Common myeloid progenitor, CD34-positive (primary cell): ENCODE data around the gene CCDC18.
A peak's percentile ranks its signal among the peaks of the same experiment; 100 is the strongest.
"Not testable (repeated sequence)": the region's sequence is repeated elsewhere in the genome, so short reads cannot be mapped to it uniquely, and the experiment has no call there.

Experiments used
- CTCF ChIA-PET: fragments of 350-600 bp; sonication (Branson Sonifier 250); formaldehyde crosslinking; loops from one replicate; lab custom pipeline; 2021; ENCODE audit warnings: antibody characterized with exemption; lab: Charles Lee
- POLR2A ChIA-PET: fragments of 350-600 bp; sonication (Branson Sonifier 250); formaldehyde crosslinking; loops from one replicate; lab custom pipeline; 2021; ENCODE audit warnings: antibody characterized with exemption; lab: Charles Lee
- DNase-seq, 3 donors: peaks; one replicate each; pipeline versions ENCODE4 v3.0.0 to v3.0.0-alpha.2; 2013
- H3K27ac ChIP-seq, 2 experiments: 1 replicate in 1 of 2; 2 replicates in 1 of 2; pipeline ENCODE4 v1.7.0; 2013; ENCODE audit warnings: inconsistent platforms in 2 of 2, low read length in 2 of 2, mild to moderate bottlenecking in 2 of 2, low read depth in 1 of 2, moderate library complexity in 1 of 2; ENCODE audit not compliant: severe bottlenecking in 2 of 2, insufficient read depth in 1 of 2, poor library complexity in 1 of 2
- H3K27me3 ChIP-seq, 5 experiments: replicated peaks in 2 of 5; 1 replicate in 3 of 5; 2 replicates in 2 of 5; pipeline versions ENCODE4 v1.6.1 to v1.7.0; 2013; ENCODE audit warnings: low read length in 4 of 5, mild to moderate bottlenecking in 2 of 5, moderate library complexity in 2 of 5, inconsistent platforms in 1 of 5; ENCODE audit not compliant: insufficient read depth in 5 of 5, control insufficient read depth in 4 of 5
- H3K36me3 ChIP-seq, 4 experiments: 1 replicate in 2 of 4; 2 replicates in 2 of 4; pipeline versions ENCODE4 v1.6.1 to v1.7.0; 2013; ENCODE audit warnings: low read length in 3 of 4, control low read depth in 1 of 4, mild to moderate bottlenecking in 1 of 4; ENCODE audit not compliant: control insufficient read depth in 4 of 4, insufficient read depth in 4 of 4
- H3K4me1 ChIP-seq, 4 experiments: 1 replicate in 3 of 4; 2 replicates in 1 of 4; pipeline versions ENCODE4 v1.6.1 to v1.7.1; 2013; ENCODE audit warnings: low read length in 3 of 4, mild to moderate bottlenecking in 3 of 4, control low read depth in 1 of 4, inconsistent platforms in 1 of 4, moderate library complexity in 1 of 4; ENCODE audit not compliant: control insufficient read depth in 4 of 4, insufficient read depth in 4 of 4; ENCODE audit errors: control extremely low read depth in 1 of 4
- H3K4me3 ChIP-seq, 7 experiments: 1 replicate in 4 of 7; 2 replicates in 3 of 7; pipeline versions ENCODE4 v1.5.1 to v1.7.0; 2013; ENCODE audit warnings: mild to moderate bottlenecking in 7 of 7, low read length in 6 of 7, moderate library complexity in 6 of 7, inconsistent platforms in 2 of 7, low read depth in 2 of 7, control low read depth in 1 of 7; ENCODE audit not compliant: insufficient read depth in 4 of 7, control insufficient read depth in 1 of 7; ENCODE audit errors: extremely low read depth in 1 of 7
- H3K9me3 ChIP-seq, 5 experiments: 1 replicate in 4 of 5; 2 replicates in 1 of 5; pipeline versions ENCODE4 v1.6.1 to v1.7.1; 2013; ENCODE audit warnings: low read length in 4 of 5, mild to moderate bottlenecking in 2 of 5, inconsistent platforms in 1 of 5, low read depth in 1 of 5, moderate library complexity in 1 of 5; ENCODE audit not compliant: control insufficient read depth in 4 of 5, insufficient read depth in 2 of 5; ENCODE audit errors: control extremely low read depth in 1 of 5
- WGBS: methylation state at CpG from one replicate; pipeline ENCODE4 v1.1.5; 2013; ENCODE audit not compliant: insufficient coverage; 5-methylcytosine and 5-hydroxymethylcytosine counted together

The CCDC18 gene

GRCh38 chr1:93170141-93170678 is 10.3 kb upstream of the CCDC18 start:
- CTCF ChIA-PET, result interaction anchor here (1.3 to 1.7 kb wide), 4 partner anchors 10 to 29 kb away, joined by 3 to 5 read pairs (median 4); no protein-coding TSS in a partner anchor
- WGBS, result 98% methylated on average over 21 of the region's 36 CpGs
- POLR2A ChIA-PET, result interaction anchor here (1.1 kb wide), 1 partner anchor 91 kb away, joined by 4 read pairs; the partner anchor contains the start of gene MTF2

GRCh38 chr1:93171549-93172034 is 8.9 kb upstream of the CCDC18 start:
- peak overlapping the region in 6 of 7 experiments; percentile 13 to 59 (median 54) for H3K4me3 ChIP-seq
- no peaks in the 10 kb centered on the region for H3K27me3 ChIP-seq
- WGBS, result 100% methylated on average over 1 of the region's 1 CpG
- H3K36me3 ChIP-seq, result peaks cover 2 to 15% (median 8%) of the 10 kb centered on the region in 4 experiments
- H3K4me1 ChIP-seq, result peaks cover 7 to 27% (median 14%) of the 10 kb centered on the region in 4 experiments
- ChIA-PET CTCF (interaction anchor here (1.0 to 1.7 kb wide), 2 partner anchors 14 to 31 kb away, joined by 3 to 5 read pairs; no protein-coding TSS in a partner anchor), POLR2A (interaction anchor here (0.6 kb wide), 1 partner anchor 209 kb away, joined by 3 read pairs; no protein-coding TSS in a partner anchor)
- no peak overlapping the region for H3K27ac ChIP-seq
- DNase-seq, result no peak
- H3K9me3 ChIP-seq, result peaks cover 0 to 11% (median 0%) of the 10 kb centered on the region in 5 experiments

More at GRCh38 chr1:93170141-93170678, 10.3 kb upstream of the CCDC18 start:
- DNase-seq, H3K27me3 ChIP-seq, H3K4me3 ChIP-seq, H3K27ac ChIP-seq: not testable (repeated sequence)
- peaks cover 7 to 27% (median 14%) of the 10 kb centered on the region in 4 experiments for H3K4me1 ChIP-seq
- H3K36me3 ChIP-seq, result peaks cover 0 to 15% (median 4%) of the 10 kb centered on the region in 4 experiments
- peaks cover 0 to 13% (median 0%) of the 10 kb centered on the region in 5 experiments for H3K9me3 ChIP-seq

GRCh38 chr1:93172778-93173177 is 7.7 kb upstream of the CCDC18 start:
- peaks cover 3 to 15% (median 7%) of the 10 kb centered on the region in 4 experiments for H3K36me3 ChIP-seq
- ChIA-PET POLR2A (interaction anchor here (0.6 kb wide), 1 partner anchor 57 kb away, joined by 3 read pairs; no protein-coding TSS in a partner anchor), CTCF (interaction anchor here (0.6 to 1.2 kb wide), 3 partner anchors 8 to 17 kb away, joined by 3 to 6 read pairs (median 3); no protein-coding TSS in a partner anchor)
- no peak for DNase-seq
- no peak overlapping the region for H3K4me3 ChIP-seq
- peaks cover 10 to 38% (median 20%) of the 10 kb centered on the region in 4 experiments for H3K4me1 ChIP-seq
- H3K27ac ChIP-seq, result no peak overlapping the region
- peaks cover 0 to 3% (median 0%) of the 10 kb centered on the region in 5 experiments for H3K9me3 ChIP-seq
- WGBS, result no CpG with 5 or more reads among the region's 1 CpG
- H3K27me3 ChIP-seq, result no peaks in the 10 kb centered on the region

- H3K27ac ChIP-seq, H3K9me3 ChIP-seq, CTCF ChIA-PET, H3K4me3 ChIP-seq, POLR2A ChIA-PET, DNase-seq, H3K27me3 ChIP-seq: not testable (repeated sequence)
- Histone ChIP-seq H3K36me3 (peaks cover 3 to 15% (median 5%) of the 10 kb centered on the region in 4 experiments), H3K4me1 (peaks cover 17 to 50% (median 32%) of the 10 kb centered on the region in 4 experiments)
- WGBS, result no CpG with 5 or more reads among the region's 3 CpGs
These were observed 5.9 kb upstream of the CCDC18 start for GRCh38 chr1:93174638-93175037.

- 83% methylated on average over 4 of the region's 4 CpGs for WGBS
- ChIA-PET POLR2A (no interaction called here), CTCF (interaction anchor here (0.7 to 1.8 kb wide), 2 partner anchors 18 to 82 kb away, joined by 3 to 6 read pairs; no protein-coding TSS in a partner anchor)
- Histone ChIP-seq H3K27me3 (no peaks in the 10 kb centered on the region), H3K4me3 (peak overlapping the region in 6 of 7 experiments; percentile 75 to 98 (median 91)), H3K9me3 (no peaks in the 10 kb centered on the region), H3K4me1 (peaks cover 10 to 47% (median 29%) of the 10 kb centered on the region in 4 experiments), H3K27ac (no peak overlapping the region), H3K36me3 (peaks cover 3 to 15% (median 5%) of the 10 kb centered on the region in 4 experiments)
- no peak for DNase-seq
These were observed 2.5 kb upstream of the CCDC18 start for GRCh38 chr1:93177991-93178390.

GRCh38 chr1:93178418-93178817 is 2.1 kb upstream of the CCDC18 start:
- no peaks in the 10 kb centered on the region for H3K9me3 ChIP-seq
- no peak for DNase-seq
- ChIA-PET CTCF (no interaction called here), POLR2A (no interaction called here)
- peak overlapping the region in 1 of 2 experiments; percentile 98 for H3K27ac ChIP-seq
- peak overlapping the region in 6 of 7 experiments; percentile 75 to 98 (median 91) for H3K4me3 ChIP-seq
- peaks cover 3 to 15% (median 5%) of the 10 kb centered on the region in 4 experiments for H3K36me3 ChIP-seq
- peaks cover 10 to 50% (median 29%) of the 10 kb centered on the region in 4 experiments for H3K4me1 ChIP-seq
- no CpG with 5 or more reads among the region's 5 CpGs for WGBS
- no peaks in the 10 kb centered on the region for H3K27me3 ChIP-seq
